Pancreas (tissue), 10 donors: ENCODE measurements around the gene CACUL1. TPM values are rescaled to one million over a fixed set of nuclear protein-coding genes. Genes with fewer than 3 reads are reported as not detected.
"Not testable (repeated sequence)": the region's sequence is repeated elsewhere in the genome, so short reads cannot be mapped to it uniquely, and the experiment has no call there.

Experiments used
- ATAC-seq, 4 donors: fragments of 200-7000 bp; cut with Tn5 transposase; one replicate each; pipeline versions ENCODE4 v1.8.0 to v1.9.1; 2020; ENCODE audit warnings: mild to moderate bottlenecking in 4 of 4, moderate library complexity in 4 of 4
- DNase-seq, 6 donors: peaks; one replicate each; pipeline ENCODE4 v3.0.0-alpha.2; 2020
- FAIRE-seq: peaks from 2 replicates; lab custom pipeline; 2012; peaks lifted over from hg19 to GRCh38; lab: Jason Lieb, UNC
- H3K27ac ChIP-seq, 4 donors: fragments of 200-600 bp; sonication (generic); 1 replicate in 3 of 4; 2 replicates in 1 of 4; pipeline versions ENCODE4 v1.5.0 to v1.8.0; 2020
- H3K27me3 ChIP-seq, 4 donors: fragments of 200-600 bp; one replicate each; pipeline ENCODE4 v1.8.0; 2021
- H3K36me3 ChIP-seq, 3 donors: fragments of 200-600 bp; sonication (generic) in 1 of 3; one replicate each; pipeline versions ENCODE4 v1.5.0 to v1.8.0; 2020 to 2021
- H3K4me1 ChIP-seq, 3 donors: fragments of 200-600 bp; one replicate each; pipeline ENCODE4 v1.8.0; 2021
- H3K4me3 ChIP-seq, 4 donors: fragments of 200-600 bp; sonication (generic) in 2 of 4; one replicate each; pipeline versions ENCODE4 v1.5.0 to v1.8.0; 2020 to 2021
- H3K9me3 ChIP-seq, 4 donors: fragments of 200-600 bp; one replicate each; pipeline ENCODE4 v1.8.0; 2021
- WGBS, 2 donors: extraction: QIAGEN DNeasy Blood & Tissue Kit; methylation state at CpG; one replicate each; pipeline ENCODE4 v1.1.7; 2013; 5-methylcytosine and 5-hydroxymethylcytosine counted together
- intact Hi-C, 3 donors: fragments of 100-400 bp; cut with DNase I; formaldehyde crosslinking; loops; one replicate each; pipeline versions ENCODE4 v1.11.1 to v1.14.2; 2022
- polyA plus RNA-seq, 2 donors: library from polyadenylated mRNA; stranded (reverse); fragments of 200-250 nt; gene quantifications; one replicate each; pipeline ENCODE4 v1.2.3, GENCODE V29; 2013
- total RNA-seq, 6 donors: library from RNA; stranded (reverse); fragmentation: NEBNext Ultra II Directional in 4 of 6; extraction: Animal tissue kit (Norgen Biotek cat#: 25700) in 4 of 6; gene quantifications; one replicate each; pipeline versions ENCODE4 v1.2.1 to v1.2.4, GENCODE V29; 2021 to 2023
- TF ChIP-seq, protein P1 (sequence below), 4 donors: fragments of 200-600 bp; sonication (generic) in 3 of 4; IDR thresholded peaks; one replicate each; pipeline versions ENCODE4 v1.5.0 to v1.8.0; 2021; ENCODE audit warnings: antibody characterized with exemption in 4 of 4
- donor health status: healthy with polysubstance abuse.
- donor health status: DM: no; HTN: no; CAD: no; lungs with moderate emphysema.
- donor health status: DM: no; HTN: no; CAD: no.
- donor health status: control.
- donor health status: control.
- donor health status: Bipolar disorder and iron deficiency.
- donor health status: DM: yes; HTN: yes; CAD: no.
- donor health status: DM: no; HTN: no; CAD: no.
- donor health status: DM: no; HTN: no; CAD: no.
- donor health status: DM: yes; HTN: yes; CAD: no.

CACUL1 gene
- total and polyA plus RNA-seq, 8 donors: 3.1 to 28.3 (median 16.2) TPM

DNA sequence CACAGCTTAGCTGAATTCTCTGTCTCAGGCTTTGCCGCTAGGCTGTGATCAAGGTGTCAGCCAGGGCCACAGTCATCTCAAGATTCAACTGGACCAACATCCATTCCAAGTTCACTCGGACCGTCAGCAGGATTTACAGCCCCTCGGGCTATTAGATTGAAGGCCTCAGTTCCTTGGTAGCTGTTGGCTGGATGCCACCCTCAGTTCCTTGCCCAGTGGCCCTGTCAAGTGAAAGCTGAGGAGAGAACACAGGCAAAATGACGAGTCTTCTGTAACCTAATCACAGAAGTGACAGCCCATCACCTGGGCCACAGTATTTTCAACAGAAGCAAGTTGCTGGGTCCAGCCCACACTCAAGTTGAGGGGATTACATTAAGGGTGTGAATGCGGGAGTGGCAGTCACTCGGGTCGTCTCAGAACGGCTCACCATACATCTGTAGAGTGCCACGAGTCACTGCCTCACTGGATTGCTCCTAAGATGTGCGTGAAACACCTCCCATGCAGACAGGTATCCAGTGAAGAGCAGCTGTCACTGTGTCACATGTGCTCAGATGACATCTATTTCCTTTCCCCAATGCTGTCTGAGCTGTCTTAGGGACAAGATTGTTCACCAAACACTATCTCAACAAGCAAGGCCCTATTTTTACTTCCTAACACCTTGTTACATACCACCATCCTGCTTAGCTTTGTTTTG, 80.4 kb downstream of the CACUL1 start:
- Histone ChIP-seq H3K9me3 (no peaks in the 10 kb centered on the region), H3K27me3 (no peaks in the 10 kb centered on the region), H3K4me3 (no peak overlapping the region), H3K36me3 (peaks cover 0 to 7% (median 0%) of the 10 kb centered on the region in 3 donors), H3K27ac (no peak overlapping the region), H3K4me1 (peaks cover 5 to 12% (median 9%) of the 10 kb centered on the region in 3 donors)
- 88 to 91% methylated on average over 11 of the region's 11 CpGs for WGBS, 2 donors
- ATAC-seq (no peak), DNase-seq (no peak), FAIRE-seq (no peak)
- TF ChIP-seq, protein P1, sequence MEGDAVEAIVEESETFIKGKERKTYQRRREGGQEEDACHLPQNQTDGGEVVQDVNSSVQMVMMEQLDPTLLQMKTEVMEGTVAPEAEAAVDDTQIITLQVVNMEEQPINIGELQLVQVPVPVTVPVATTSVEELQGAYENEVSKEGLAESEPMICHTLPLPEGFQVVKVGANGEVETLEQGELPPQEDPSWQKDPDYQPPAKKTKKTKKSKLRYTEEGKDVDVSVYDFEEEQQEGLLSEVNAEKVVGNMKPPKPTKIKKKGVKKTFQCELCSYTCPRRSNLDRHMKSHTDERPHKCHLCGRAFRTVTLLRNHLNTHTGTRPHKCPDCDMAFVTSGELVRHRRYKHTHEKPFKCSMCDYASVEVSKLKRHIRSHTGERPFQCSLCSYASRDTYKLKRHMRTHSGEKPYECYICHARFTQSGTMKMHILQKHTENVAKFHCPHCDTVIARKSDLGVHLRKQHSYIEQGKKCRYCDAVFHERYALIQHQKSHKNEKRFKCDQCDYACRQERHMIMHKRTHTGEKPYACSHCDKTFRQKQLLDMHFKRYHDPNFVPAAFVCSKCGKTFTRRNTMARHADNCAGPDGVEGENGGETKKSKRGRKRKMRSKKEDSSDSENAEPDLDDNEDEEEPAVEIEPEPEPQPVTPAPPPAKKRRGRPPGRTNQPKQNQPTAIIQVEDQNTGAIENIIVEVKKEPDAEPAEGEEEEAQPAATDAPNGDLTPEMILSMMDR (IDR thresholded peaks at IDR 0.05): no peak
- intact Hi-C loops: no loop called here

DNA sequence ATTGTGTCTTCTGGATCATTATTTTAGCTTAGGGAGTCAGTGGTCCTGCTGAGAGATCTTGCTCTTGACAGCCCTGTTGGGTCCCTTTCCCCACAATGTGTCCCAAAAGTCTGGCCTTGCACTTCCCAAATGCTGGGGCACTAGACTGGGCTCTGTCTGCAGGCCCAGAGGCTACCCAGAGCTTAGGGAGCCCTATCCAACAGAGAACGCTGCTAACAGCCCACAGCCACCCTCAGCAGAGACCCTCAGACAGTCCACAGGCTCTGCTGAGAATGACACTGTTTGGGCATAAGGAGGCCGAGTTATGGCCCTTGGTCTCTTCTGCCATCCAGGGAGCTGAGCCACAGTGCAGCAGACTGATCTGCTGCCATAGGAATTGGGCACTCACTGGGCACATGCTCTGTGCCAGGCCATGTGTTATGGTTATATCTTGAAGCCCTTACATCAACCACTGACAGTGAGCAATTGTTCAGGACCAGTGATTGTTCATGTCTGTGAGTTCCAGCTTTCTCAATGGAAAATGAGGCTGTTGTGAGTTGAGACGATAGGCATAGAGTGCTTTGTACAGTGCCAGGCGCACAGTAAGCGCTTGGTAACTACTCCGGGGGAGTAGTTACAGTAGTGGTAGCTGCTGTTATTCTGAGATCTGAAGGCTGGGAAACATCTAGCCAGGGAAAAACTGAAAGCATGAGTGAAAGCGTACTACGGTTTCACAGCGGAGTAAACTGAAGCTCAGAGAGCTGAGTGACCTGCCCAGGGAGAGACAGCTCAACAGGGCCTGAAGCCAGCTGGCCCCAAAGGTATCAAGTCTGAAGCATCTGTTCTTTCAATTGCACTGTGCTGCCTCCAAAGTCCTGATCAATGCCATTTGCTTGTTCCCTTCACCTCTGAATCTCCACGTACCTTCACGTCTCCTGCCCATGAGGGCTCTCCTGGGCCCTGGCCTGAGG, 81.7 kb downstream of the CACUL1 start:
- FAIRE-seq (no peak), ATAC-seq (no peak), DNase-seq (no peak)
- Histone ChIP-seq H3K4me1 (peaks cover 17 to 22% (median 17%) of the 10 kb centered on the region in 3 donors), H3K27me3 (no peaks in the 10 kb centered on the region), H3K27ac (no peak overlapping the region), H3K9me3 (no peaks in the 10 kb centered on the region), H3K36me3 (peaks cover 0 to 7% (median 0%) of the 10 kb centered on the region in 3 donors), H3K4me3 (no peak overlapping the region)
- intact Hi-C loops: no loop called here
- 85 to 98% methylated on average over 11 of the region's 11 CpGs for WGBS, 2 donors
- TF ChIP-seq, protein P1 (IDR thresholded peaks at IDR 0.05): no peak

DNA sequence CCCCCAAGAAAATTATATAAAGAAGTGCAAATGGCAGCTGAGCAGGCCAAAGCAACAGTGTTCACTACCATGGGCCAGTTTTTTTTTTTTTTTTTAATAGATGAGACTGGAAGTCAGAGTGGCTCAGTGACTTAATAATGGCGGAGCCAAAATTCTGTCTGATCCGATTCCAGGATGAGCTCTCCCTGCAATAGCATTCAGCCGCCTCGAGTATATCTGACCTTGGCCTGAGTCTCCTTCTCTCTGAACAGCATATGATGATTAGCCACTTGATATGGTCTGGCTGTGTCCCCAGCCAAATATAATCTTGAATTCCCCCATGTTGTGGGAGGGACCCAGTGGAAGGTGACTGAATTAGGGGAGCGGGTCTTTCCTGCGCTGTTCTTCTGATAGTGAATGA, 82.6 kb downstream of the CACUL1 start:
- no peak for DNase-seq
- no peak for FAIRE-seq
- peaks cover 17 to 22% (median 18%) of the 10 kb centered on the region in 3 donors for H3K4me1 ChIP-seq
- no peak for ATAC-seq
- H3K27ac ChIP-seq: no peak overlapping the region
- no peak overlapping the region for H3K4me3 ChIP-seq
- 46 to 54% methylated on average over 6 of the region's 6 CpGs for WGBS, 2 donors
- intact Hi-C loops: no loop called here
- no peaks in the 10 kb centered on the region for H3K9me3 ChIP-seq
- no peaks in the 10 kb centered on the region for H3K27me3 ChIP-seq
- TF ChIP-seq, protein P1 (IDR thresholded peaks at IDR 0.05): no peak
- H3K36me3 ChIP-seq: peaks cover 0 to 7% (median 0%) of the 10 kb centered on the region in 3 donors

DNA sequence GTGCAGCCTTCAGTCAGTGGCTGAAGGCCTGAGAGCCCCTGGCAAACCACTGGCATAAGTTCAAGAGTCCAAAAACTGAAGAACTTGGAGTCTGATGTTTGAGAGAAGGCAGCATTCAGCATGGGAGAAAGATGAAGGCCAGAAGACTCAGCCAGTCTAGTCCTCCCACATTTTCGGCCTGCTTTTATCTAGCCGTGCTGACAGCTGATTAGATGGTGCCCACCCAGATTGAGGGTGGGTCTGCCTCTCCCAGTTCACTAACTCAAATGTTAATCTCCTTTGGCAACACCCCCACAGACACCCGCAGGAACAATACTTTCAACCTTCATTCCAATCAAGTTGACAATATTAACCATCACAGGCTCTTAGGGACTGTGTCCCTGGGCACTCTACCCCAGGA, 83.5 kb downstream of the CACUL1 start:
- intact Hi-C loops, H3K27ac ChIP-seq, H3K27me3 ChIP-seq, ATAC-seq, H3K9me3 ChIP-seq, DNase-seq, FAIRE-seq, H3K36me3 ChIP-seq, H3K4me3 ChIP-seq: not testable (repeated sequence)
- peaks cover 17 to 22% (median 18%) of the 10 kb centered on the region in 3 donors for H3K4me1 ChIP-seq
- 69 to 79% methylated on average over 3 of the region's 3 CpGs for WGBS, 2 donors

DNA sequence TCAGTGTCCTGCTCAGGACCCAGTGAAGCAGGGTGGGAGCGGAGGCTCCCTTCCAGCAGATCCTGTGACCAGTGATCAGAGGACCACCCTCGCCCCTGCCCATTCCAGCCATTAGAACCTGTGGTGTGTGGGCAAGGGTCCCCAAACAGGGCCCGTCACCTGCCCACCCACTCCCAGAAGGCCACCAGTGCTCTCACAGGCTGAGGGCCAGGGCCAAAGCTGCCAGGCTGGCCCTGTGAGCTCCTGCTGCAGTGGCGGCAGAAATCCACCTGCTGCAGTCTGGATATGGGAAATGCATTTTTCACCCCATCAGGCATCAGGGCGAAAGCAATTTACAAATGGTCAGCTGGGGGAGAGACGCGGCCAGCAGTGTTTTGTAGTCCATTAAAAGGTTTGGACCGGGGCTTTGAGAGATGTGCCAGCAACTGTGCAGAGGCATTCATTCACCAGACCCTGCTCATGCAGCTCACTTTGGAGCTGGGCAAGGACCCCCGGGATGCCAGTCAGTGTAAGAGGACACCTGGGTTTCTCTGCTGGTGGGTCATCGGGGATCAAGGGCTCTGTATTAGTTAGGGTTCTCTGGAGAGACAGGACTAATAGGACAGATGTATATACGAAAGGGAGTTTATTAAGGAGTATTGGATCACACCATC, 84.2 kb downstream of the CACUL1 start:
- 85 to 90% methylated on average over 11 of the region's 11 CpGs for WGBS, 2 donors
- Histone ChIP-seq H3K36me3 (peaks cover 0 to 7% (median 0%) of the 10 kb centered on the region in 3 donors), H3K9me3 (no peaks in the 10 kb centered on the region), H3K27ac (no peak overlapping the region), H3K27me3 (no peaks in the 10 kb centered on the region), H3K4me3 (no peak overlapping the region), H3K4me1 (peaks cover 17 to 22% (median 18%) of the 10 kb centered on the region in 3 donors)
- no peak for FAIRE-seq
- TF ChIP-seq, protein P1 (IDR thresholded peaks at IDR 0.05): no peak
- DNase-seq: no peak
- intact Hi-C loops: no loop called here
- ATAC-seq: no peak
